ENCODE data around the gene VAV2. TPM values are rescaled to one million over a fixed set of nuclear protein-coding genes. Genes with fewer than 3 reads are reported as not detected.

VAV2 gene
- total and polyA plus RNA-seq, 2 of the 4 experiments (the other 2 are of a cell fraction): 10.8 to 13.4 TPM

DNA sequence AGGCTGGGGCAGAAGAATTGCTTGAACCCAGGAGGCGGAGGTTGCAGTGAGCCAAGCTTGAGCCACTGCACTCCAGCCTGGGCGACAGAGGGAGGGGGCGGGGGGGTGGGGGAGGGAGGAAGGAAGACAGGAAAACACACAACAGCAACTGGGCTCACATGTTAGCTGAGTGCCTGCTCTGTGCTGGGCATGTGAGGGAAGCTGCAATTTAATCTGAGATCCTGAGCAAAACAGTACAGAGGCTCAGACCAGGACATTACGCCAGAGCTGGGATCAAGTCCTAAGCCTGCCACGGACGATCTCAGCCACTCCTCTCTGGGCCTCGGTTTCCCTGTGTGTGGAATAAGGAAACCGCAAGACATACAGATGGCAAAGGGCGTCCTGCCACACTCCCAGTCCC lies 119.1 kb downstream of the VAV2 start:
- no peak overlapping the region for H3K56ac ChIP-seq (ENCODE audit: extremely low read depth, insufficient read depth, low read length)
- H3K9ac ChIP-seq (ENCODE audit: low read depth, low read length): no peak overlapping the region

More for the DNA sequence above, 119.1 kb downstream of the VAV2 start:
- H3K27me3 ChIP-seq (ENCODE audit: control insufficient read depth, insufficient read depth, low read length): no peaks in the 10 kb centered on the region
- H4K20me1 ChIP-seq (ENCODE audit: insufficient read depth, low read length): peaks cover 55% of the 10 kb centered on the region
- in situ Hi-C loops (cut with MboI; ENCODE audit: low sequenced_read_pairs) (no loop called here), intact Hi-C loops (cut with micrococcal nuclease) (no loop called here), dilution Hi-C loops (cut with HindIII; ENCODE audit: low sequenced_read_pairs, unreplicated experiment) (no loop called here)
- no TSS peak for BruUV-seq (replicated peaks)
- H2AFZ ChIP-seq (replicated peaks; ENCODE audit: low read length, poor library complexity): no peak overlapping the region
- TF ChIP-seq RCOR1 (IDR thresholded peaks at IDR 0.05; ENCODE audit: insufficient replicate concordance, low read length) (no peak), MXI1 (IDR thresholded peaks at IDR 0.05; ENCODE audit: borderline replicate concordance, low read depth, low read length) (no peak), SMC3 (IDR thresholded peaks at IDR 0.05; ENCODE audit: low read depth, low read length) (no peak), NFE2L2 (IDR thresholded peaks at IDR 0.05; ENCODE audit: low read depth, low read length) (no peak), MAZ (IDR thresholded peaks at IDR 0.05; ENCODE audit: borderline replicate concordance, low read depth, low read length) (no peak), CEBPB (IDR thresholded peaks at IDR 0.05; ENCODE audit: low read depth, low read length) (no peak), POLR2A (IDR thresholded peaks at IDR 0.05; ENCODE audit: low read depth, low read length) (no peak), RAD21 (IDR thresholded peaks at IDR 0.05; ENCODE audit: low read length) (no peak), BHLHE40 (IDR thresholded peaks at IDR 0.05; ENCODE audit: low read depth, low read length) (no peak), CTCF (conservative IDR thresholded peaks at IDR 0.05; ENCODE audit: low read depth, low read length) (no peak), MAFK (IDR thresholded peaks at IDR 0.05; ENCODE audit: low read depth, low read length) (no peak)
- TF ChIP-seq, protein P1, sequence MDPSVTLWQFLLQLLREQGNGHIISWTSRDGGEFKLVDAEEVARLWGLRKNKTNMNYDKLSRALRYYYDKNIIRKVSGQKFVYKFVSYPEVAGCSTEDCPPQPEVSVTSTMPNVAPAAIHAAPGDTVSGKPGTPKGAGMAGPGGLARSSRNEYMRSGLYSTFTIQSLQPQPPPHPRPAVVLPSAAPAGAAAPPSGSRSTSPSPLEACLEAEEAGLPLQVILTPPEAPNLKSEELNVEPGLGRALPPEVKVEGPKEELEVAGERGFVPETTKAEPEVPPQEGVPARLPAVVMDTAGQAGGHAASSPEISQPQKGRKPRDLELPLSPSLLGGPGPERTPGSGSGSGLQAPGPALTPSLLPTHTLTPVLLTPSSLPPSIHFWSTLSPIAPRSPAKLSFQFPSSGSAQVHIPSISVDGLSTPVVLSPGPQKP (IDR thresholded peaks at IDR 0.05; ENCODE audit: borderline replicate concordance, low read depth, low read length): no peak
- ChIA-PET CTCF (no interaction called here), POLR2A (ENCODE audit: unreplicated experiment) (no interaction called here)
- no peak overlapping the region for H2BK120ac ChIP-seq (ENCODE audit: low read depth, low read length)
- H2BK5ac ChIP-seq (ENCODE audit: low read depth, low read length, poor library complexity, severe bottlenecking): no peak overlapping the region
- H3K36me3 ChIP-seq (ENCODE audit: control insufficient read depth, insufficient read depth, low read length): no peaks in the 10 kb centered on the region
- H3K4me1 ChIP-seq (ENCODE audit: control insufficient read depth, insufficient read depth, low read length): peaks cover 17% of the 10 kb centered on the region
- H3K18ac ChIP-seq (ENCODE audit: low read depth, low read length): no peak overlapping the region
- no peak overlapping the region for H3K14ac ChIP-seq (replicated peaks; ENCODE audit: low read depth, low read length)
- no peak overlapping the region for H3K27ac ChIP-seq (ENCODE audit: insufficient read depth, low read length)
- H3K9me3 ChIP-seq (ENCODE audit: control insufficient read depth, insufficient read depth, low read length): no peaks in the 10 kb centered on the region
- H3K4me3 ChIP-seq (ENCODE audit: insufficient read depth, low read depth, low read length): no peak overlapping the region
- H4K8ac ChIP-seq (ENCODE audit: low read depth in 2 of 2, low read length in 2 of 2): no peak overlapping the region
- no peak overlapping the region for H3K4ac ChIP-seq (ENCODE audit: low read depth, low read length)
- no peak overlapping the region for H4K5ac ChIP-seq (ENCODE audit: low read depth, low read length)
- H3K9me1 ChIP-seq (ENCODE audit: insufficient read depth, low read length): peaks cover 17% of the 10 kb centered on the region
- H3K79me1 ChIP-seq (ENCODE audit: low read depth in 1 of 2, low read length in 2 of 2): peaks cover 35 to 96% of the 10 kb centered on the region in 2 experiments
- no peak overlapping the region; the same call in 1 of the 2 replicates for H2BK20ac ChIP-seq (ENCODE audit: low read depth, low read length)
- WGBS, 2 experiments (ENCODE audit: extremely low coverage in 2 of 2, insufficient read length in 1 of 2): 86% methylated on average over 1 of the region's 9 CpGs; no CpG with 5 or more reads in 1 of the 2 experiments
- peak overlapping the region; percentile 20; the same call in 1 of the 2 replicates for H2AK5ac ChIP-seq (ENCODE audit: low read depth, low read length)
- H3K4me2 ChIP-seq (ENCODE audit: low read depth, low read length): no peak overlapping the region
- DNase-seq (no peak), ATAC-seq (ENCODE audit: low read depth) (no peak)
- H2AK9ac ChIP-seq (replicated peaks; ENCODE audit: low read depth, low read length, poor library complexity): no peak overlapping the region
- no peak overlapping the region for H2BK15ac ChIP-seq (ENCODE audit: low read depth, low read length)
- H3K23ac ChIP-seq (ENCODE audit: low read depth, low read length): 0 out of 2 replicates have a peak overlapping the region, but pooled peaks have one; percentile 1
- no peak overlapping the region for H4K91ac ChIP-seq (ENCODE audit: insufficient read depth, low read depth, low read length)
